Tibial artery (tissue), 4 donors: ENCODE data around the gene EFNA5.

ENCODE experiments used
- DNase-seq, 2 donors: peaks; one replicate each; pipeline ENCODE4 v3.0.0-alpha.2; 2019
- H3K27ac ChIP-seq, 2 donors: fragments of 200-600 bp; sonication (generic) in 1 of 2; 1 replicate in 1 of 2; 2 replicates in 1 of 2; pipeline ENCODE4 v1.5.1; 2018 to 2019; ENCODE audit warnings: mild to moderate bottlenecking in 1 of 2
- H3K27me3 ChIP-seq, 2 donors: fragments of 200-600 bp; sonication (generic) in 1 of 2; one replicate each; pipeline versions ENCODE4 v1.5.1 to v1.6.0; 2016 to 2019
- H3K36me3 ChIP-seq, 3 donors: fragments of 200-600 bp; sonication (generic) in 2 of 3; one replicate each; pipeline ENCODE4 v1.5.1; 2016 to 2019; ENCODE audit warnings: mild to moderate bottlenecking in 2 of 3
- H3K4me1 ChIP-seq, 4 donors: fragments of 200-600 bp; sonication (generic) in 2 of 4; 1 replicate in 3 of 4; 2 replicates in 1 of 4; pipeline ENCODE4 v1.5.1; 2016 to 2019
- H3K4me3 ChIP-seq, 2 donors: fragments of 200-600 bp; sonication (generic) in 1 of 2; 1 replicate in 1 of 2; 2 replicates in 1 of 2; pipeline ENCODE4 v1.5.1; 2018 to 2019; ENCODE audit warnings: mild to moderate bottlenecking in 2 of 2
- H3K9me3 ChIP-seq, 3 donors: fragments of 200-600 bp; sonication (generic) in 1 of 3; one replicate each; pipeline ENCODE4 v1.5.1; 2016 to 2019
- intact Hi-C: fragments of 100-400 bp; cut with DNase I; formaldehyde crosslinking; loops from one replicate; pipeline ENCODE4 v1.15.0; 2023; ENCODE audit warnings: low total_unique reads
- TF ChIP-seq, protein P1 (sequence below), 2 experiments: fragments of 200-600 bp in 1 of 2; fragments of 450-650 bp in 1 of 2; IDR thresholded peaks; one replicate each; pipeline ENCODE4 v1.5.1; 2017 to 2019; ENCODE audit warnings: antibody characterized with exemption in 2 of 2, mild to moderate bottlenecking in 1 of 2, moderate library complexity in 1 of 2

EFNA5 gene

GRCh38 chr5:107402434-107403227 lies 268.1 kb downstream of the EFNA5 start:
- intact Hi-C loops, result loop anchor here (5.0 kb wide), 1 partner anchor 125 kb away; no protein-coding TSS in a partner anchor
- Histone ChIP-seq H3K27me3 (no peaks in the 10 kb centered on the region), H3K4me3 (no peak overlapping the region), H3K4me1 (peaks cover 0 to 23% (median 6%) of the 10 kb centered on the region in 4 donors), H3K9me3 (no peaks in the 10 kb centered on the region), H3K36me3 (no peaks in the 10 kb centered on the region), H3K27ac (no peak overlapping the region)
- DNase-seq, result no peak
- TF ChIP-seq, protein P1, sequence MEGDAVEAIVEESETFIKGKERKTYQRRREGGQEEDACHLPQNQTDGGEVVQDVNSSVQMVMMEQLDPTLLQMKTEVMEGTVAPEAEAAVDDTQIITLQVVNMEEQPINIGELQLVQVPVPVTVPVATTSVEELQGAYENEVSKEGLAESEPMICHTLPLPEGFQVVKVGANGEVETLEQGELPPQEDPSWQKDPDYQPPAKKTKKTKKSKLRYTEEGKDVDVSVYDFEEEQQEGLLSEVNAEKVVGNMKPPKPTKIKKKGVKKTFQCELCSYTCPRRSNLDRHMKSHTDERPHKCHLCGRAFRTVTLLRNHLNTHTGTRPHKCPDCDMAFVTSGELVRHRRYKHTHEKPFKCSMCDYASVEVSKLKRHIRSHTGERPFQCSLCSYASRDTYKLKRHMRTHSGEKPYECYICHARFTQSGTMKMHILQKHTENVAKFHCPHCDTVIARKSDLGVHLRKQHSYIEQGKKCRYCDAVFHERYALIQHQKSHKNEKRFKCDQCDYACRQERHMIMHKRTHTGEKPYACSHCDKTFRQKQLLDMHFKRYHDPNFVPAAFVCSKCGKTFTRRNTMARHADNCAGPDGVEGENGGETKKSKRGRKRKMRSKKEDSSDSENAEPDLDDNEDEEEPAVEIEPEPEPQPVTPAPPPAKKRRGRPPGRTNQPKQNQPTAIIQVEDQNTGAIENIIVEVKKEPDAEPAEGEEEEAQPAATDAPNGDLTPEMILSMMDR (IDR thresholded peaks at IDR 0.05), result no peak

DNA sequence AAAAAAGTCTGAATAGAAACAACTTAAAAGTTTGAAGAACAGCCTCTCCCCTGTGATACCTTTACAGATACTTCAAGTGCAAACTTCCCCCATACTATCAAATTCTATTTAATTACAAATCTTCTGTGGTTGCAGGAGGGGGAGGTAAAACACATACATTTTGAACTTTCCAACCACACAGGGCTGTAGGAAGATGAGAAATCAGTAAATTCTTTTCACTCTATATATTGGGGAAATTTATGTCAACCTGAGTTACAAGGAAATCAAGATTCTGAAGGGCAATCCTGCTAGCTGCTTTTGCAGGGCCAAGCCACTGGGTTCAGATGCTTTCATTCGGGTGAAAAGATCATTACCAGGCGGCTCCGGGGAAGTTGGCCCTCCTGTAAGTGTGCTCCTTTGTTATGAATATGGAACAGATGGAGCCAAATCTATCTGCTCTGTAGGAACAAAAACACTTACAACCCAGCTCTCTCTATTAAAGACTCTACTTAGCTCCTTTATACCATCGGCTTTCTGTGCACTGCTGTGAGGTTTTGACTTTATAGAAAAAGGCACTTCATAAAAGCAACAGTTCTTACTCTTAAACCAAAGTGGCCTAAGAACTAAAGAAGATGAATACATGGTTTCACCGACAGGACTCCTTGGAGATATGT lies 269.1 kb downstream of the EFNA5 start:
- H3K27me3 ChIP-seq, result no peaks in the 10 kb centered on the region
- H3K36me3 ChIP-seq, result no peaks in the 10 kb centered on the region
- no peak for DNase-seq
- intact Hi-C loops, result loop anchor here (5.0 kb wide), 1 partner anchor 124 kb away; no protein-coding TSS in a partner anchor
- peaks cover 0 to 23% (median 6%) of the 10 kb centered on the region in 4 donors for H3K4me1 ChIP-seq
- no peaks in the 10 kb centered on the region for H3K9me3 ChIP-seq
- no peak overlapping the region for H3K27ac ChIP-seq
- no peak overlapping the region for H3K4me3 ChIP-seq
- TF ChIP-seq, protein P1 (IDR thresholded peaks at IDR 0.05), result no peak

- no peak for DNase-seq
- Histone ChIP-seq H3K27ac (no peak overlapping the region), H3K9me3 (no peaks in the 10 kb centered on the region), H3K27me3 (no peaks in the 10 kb centered on the region), H3K36me3 (no peaks in the 10 kb centered on the region), H3K4me3 (no peak overlapping the region), H3K4me1 (peaks cover 0 to 23% (median 6%) of the 10 kb centered on the region in 4 donors)
- intact Hi-C loops, result loop anchor here (5.0 kb wide), 1 partner anchor 123 kb away; no protein-coding TSS in a partner anchor
- TF ChIP-seq, protein P1 (IDR thresholded peaks at IDR 0.05), result no peak
These were observed 270.4 kb downstream of the EFNA5 start for GRCh38 chr5:107400328-107400727.

DNA sequence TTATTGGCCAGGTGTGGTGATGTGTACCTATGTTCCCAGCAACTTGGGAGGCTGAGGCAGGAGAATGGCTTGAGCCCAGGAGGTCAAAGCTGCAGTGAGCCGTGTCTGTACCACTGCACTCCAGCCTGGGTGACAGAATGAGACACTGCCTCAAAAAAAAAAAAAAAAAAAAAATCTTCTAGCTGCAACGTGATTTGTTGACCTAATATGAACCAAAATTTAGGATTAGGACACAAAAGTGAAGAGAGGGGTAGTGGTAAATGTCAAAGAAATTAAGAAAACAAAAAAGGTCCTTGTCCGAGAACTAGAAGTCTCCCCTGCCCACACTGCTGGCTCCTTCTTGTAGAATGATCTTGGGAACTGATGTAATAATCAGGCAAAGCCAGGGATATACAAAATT lies 272.0 kb downstream of the EFNA5 start:
- no peaks in the 10 kb centered on the region for H3K9me3 ChIP-seq
- intact Hi-C loops, result no loop called here

GRCh38 chr5:107396351-107396690 lies 274.4 kb downstream of the EFNA5 start:
- DNase-seq, result no peak
- Histone ChIP-seq H3K4me1 (no peaks in the 10 kb centered on the region), H3K36me3 (no peaks in the 10 kb centered on the region), H3K4me3 (no peak overlapping the region), H3K9me3 (no peaks in the 10 kb centered on the region), H3K27me3 (no peaks in the 10 kb centered on the region), H3K27ac (no peak overlapping the region)
- TF ChIP-seq, protein P1 (IDR thresholded peaks at IDR 0.05), result no peak
- intact Hi-C loops, result no loop called here

More for the DNA sequence above, 272.0 kb downstream of the EFNA5 start:
- H3K4me3 ChIP-seq, result no peak overlapping the region
- TF ChIP-seq, protein P1 (IDR thresholded peaks at IDR 0.05), result no peak
- no peak overlapping the region for H3K27ac ChIP-seq
- H3K27me3 ChIP-seq, result no peaks in the 10 kb centered on the region
- no peaks in the 10 kb centered on the region for H3K36me3 ChIP-seq
- H3K4me1 ChIP-seq, result peaks cover 0 to 9% (median 1%) of the 10 kb centered on the region in 4 donors
- DNase-seq, result no peak
